Measurements from ENCODE around the gene DNAAF8.

The DNAAF8 gene

DNA sequence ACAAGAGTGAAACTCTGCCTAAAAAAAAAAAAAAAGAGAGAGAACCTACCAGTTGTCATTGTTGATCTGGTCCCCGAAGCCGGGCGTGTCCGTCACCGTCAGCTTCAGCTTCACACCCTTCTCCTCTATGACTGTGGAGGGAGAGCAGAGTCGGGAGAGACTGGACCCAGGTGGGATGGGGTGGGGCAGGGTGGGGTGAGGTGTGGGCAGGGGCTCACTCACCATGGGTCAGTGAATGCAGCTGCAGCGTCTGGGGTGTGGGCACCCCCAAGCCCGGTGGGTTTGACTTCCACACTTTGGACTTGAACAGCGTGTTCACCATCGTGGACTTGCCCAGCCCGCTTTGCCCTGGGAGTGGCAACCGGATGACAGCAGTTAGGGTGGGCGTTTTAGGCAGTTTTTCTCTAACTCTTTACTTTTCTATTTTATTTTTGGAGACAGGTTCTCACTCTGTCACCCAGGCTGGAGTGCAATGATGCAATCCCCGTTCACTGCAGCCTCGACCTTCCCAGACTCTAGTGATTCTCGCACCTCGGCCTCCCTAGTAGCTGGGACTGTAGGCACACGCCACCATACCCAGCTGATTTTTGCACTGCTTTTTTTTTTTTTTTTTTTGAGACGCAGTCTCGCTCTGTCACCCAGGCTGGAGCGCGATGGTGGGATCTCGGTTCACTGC is 51.6 kb downstream of the DNAAF8 start:
- no peak for DNase-seq

- DNase-seq: no peak
Measured at GRCh38 chr16:4787068-4787467, 52.7 kb downstream of the DNAAF8 start.

DNA sequence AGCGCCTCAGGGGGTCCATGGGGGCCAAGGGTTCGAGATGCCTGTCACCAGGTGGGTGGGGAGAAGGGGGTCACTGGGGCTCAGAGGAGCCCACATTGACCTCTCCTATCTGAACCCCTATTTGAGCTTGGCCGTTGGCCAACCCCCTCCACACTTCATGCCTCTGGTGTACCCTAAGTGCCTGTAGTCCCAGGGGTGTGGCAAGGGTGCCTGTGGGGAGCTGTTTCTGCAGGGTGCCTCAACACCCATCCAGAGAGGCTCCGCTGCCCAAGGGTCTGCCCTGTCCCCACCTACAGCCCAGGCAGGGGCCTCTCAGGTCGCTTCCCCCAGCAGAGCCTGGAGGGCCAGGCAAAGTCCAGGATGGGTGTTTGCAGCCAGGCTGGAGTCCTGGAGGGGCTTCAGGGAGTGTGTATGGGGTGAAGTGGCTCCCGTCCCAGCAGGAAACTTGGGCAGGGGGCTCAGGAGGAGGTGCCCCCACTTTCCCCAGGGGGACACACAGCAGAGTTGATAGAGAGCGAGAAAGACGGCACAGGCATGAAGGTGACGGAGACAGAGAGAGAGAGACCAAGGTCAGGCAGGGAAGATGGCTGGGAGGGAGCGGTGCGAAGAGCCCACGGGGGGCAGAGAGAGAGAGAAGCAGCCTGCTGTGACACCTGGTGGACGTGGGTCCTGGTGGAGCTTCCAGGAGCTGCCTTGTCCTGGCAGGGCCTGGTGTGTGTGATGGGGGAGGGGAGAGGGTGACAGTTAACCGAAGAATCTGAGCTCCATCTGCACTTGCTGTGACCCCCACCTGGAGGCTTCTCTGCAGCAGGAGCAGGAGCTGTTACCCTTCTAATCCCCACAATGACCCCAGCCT is 53.5 kb downstream of the DNAAF8 start, which contains the start of gene SEPTIN12:
Gene SEPTIN12 (minus strand): TSS at position 719 of the 856 bp plus-strand sequence. CDS start 700 bp downstream, at position 19.
- DNase-seq: no peak

- no peak for DNase-seq
Measured at GRCh38 chr16:4788489-4788889, 54.2 kb downstream of the DNAAF8 start.

- DNase-seq: no peak
Measured at GRCh38 chr16:4788910-4789309, 54.6 kb downstream of the DNAAF8 start.

DNA sequence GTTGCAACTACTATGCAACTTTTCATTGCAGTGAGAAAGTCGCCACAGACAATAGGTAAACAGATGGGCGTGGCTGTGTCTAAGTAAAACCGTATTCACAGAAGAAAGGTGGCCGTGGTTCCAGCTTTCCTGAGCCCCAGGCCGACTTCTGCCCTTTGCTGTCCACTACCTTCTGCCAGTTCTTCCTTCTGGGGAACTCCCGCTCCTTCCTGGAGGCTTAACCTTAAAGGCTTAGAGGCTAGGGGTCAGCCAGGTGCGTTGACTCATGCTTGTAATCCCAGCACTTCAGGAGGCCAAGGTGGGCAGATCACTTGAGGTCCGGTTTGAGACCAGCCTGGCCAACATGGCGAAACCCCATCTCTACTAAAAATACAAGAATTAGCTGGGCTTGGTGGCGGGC is 55.9 kb downstream of the DNAAF8 start:
- DNase-seq: no peak

DNA sequence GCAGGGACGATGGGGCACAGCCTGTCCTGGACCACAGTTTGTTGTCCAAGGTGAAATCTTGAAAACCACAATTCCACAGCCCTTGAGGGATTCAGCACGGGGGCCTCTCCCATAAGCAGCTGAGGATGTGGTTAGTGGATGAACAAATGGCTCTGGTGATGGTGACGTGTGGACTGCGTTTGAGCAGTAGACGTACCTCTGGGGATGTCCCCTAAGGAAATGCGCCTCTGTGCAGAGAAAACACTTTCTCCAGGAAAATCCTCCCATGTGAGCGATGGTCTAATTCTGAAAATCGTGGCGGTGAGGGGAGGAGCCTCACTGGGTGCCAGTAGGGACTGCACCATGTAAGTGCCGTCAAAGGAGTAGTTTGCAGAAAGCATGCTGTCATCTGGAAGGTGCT is 56.5 kb downstream of the DNAAF8 start:
- no peak for DNase-seq

GRCh38 chr16:4792951-4793513 is 58.7 kb downstream of the DNAAF8 start:
- DNase-seq: no peak

DNA sequence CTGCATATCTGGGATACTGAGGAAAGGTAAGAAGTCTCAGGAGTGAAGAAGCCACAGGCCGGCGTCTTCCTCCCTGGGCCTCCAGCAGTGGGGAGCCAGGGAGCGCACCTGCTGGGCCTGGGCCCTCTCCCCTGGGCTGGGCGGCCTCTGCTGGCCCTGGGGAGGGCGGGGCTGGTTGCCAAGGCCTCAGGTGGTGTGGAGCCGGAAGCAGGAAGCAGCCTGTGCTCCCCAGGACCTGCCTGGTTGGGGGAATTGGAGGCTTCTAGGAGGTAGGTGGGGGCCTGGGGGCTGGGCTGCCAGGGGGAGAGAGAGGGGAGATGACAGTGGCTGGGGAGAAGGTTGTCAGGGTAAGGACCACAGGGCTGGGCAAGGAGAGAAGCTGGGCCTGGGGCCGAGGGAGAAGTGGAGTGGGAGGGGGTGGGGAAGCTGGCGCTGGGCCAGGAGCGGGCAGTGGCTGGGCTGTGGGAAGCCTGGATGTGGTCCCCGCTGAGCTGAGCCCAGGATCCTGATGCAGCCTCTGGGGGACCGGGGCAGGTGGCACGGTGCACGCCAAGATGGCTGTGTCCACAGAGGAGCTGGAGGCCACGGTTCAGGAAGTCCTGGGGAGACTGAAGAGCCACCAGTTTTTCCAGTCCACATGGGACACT is 61.0 kb downstream of the DNAAF8 start, which contains the start of gene SMIM22:
Gene SMIM22 (plus strand): TSS at position 189 of the 647 bp plus-strand sequence. CDS start 366 bp downstream, at position 555.
- no peak for DNase-seq

DNA sequence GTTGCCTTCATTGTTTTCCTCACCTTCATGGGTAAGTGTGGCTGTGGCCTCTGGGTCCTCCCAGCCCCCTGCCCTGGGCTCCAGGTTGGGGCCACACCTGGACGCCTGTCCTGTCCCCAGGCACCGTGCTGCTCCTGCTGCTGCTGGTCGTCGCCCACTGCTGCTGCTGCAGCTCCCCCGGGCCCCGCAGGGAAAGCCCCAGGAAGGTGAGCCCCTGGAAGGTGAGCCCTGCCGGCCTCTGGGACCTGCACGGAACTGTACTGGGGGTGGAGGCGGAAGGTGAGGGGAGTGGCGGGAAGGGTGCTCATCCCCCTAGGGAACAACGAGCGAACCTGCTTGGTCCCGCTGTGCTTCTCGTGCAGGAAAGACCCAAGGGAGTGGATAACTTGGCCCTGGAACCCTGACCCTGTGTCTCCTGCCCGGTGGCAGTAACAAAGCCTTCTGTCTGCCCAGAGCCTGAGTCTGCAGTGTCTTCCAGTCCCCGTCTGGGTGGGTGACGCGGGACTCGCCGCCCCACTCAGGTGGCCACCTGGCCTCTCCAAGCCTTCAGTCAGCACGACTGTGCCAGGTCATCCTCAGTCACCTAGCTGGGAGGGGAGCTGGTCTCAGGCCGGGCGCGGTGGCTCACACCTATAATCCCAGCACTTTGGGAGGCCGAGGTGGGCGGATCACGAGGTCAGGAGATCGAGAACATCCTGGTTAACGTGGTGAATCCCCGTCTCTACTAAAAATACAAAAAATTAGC is 61.7 kb downstream of the DNAAF8 start:
- DNase-seq: no peak

DNA sequence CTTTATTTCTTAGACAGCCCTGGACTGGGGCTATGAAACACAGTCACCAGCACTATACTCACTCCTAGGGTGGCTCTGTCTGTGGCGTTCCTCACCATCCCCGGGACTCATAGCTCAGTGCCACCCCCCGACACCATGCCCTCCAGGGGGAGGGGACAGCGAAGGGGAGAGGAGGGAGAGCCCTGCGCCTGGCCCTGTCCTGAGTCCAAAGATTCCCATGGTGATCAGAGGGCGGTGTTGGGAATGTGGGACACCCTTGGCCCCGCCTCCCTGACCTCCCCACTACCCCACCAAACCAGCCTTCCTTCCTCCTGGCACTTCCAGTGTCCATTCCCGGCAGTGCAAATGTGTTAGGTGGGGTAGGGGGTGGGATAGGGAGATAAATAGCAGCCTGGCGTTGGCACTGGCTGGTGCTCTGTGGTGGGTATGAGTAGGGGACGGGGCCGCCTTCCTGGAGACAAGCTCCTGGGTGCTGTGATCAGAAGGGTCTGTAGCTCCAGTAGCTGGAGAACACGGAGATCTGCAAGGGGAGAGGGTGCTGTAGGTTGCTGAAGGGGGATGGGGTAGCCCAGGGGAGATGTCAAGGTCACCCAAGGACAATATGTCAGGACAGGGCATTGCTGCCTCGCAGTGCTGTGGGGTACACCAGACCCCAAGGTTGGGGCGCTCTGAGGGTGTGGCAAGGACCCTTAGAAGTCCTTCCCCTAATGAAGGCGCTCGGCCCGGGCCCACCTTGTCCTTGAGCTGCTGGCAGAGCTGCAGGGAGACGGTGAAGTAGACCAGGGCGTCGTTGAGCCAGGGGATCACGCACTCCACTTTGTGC is 62.9 kb downstream of the DNAAF8 start:
- DNase-seq: no peak

- DNase-seq: no peak
Measured at GRCh38 chr16:4797805-4798252, 63.5 kb downstream of the DNAAF8 start.

DNA sequence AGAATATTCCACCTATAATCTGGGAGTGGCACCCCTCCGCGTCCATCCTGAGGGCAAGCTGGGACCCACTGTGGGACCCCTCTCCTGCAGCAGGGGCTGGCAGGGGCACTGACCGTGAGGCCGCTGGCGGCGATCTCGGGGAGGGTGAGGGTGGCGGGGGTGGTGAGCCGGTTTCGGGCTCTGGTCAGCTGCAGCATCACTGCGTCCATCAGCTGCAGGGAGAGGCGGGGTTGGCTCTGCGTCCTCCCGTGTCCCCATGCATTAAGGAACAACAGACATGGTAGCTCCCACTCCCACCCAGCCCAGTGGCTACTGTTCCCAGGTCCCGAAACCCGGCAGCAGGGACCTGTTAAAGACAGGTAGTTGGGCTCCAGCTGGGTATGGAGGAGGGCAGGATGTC is 64.1 kb downstream of the DNAAF8 start:
- no peak for DNase-seq
